Activated effector memory CD4-positive, alpha-beta T cell treated with anti-CD3 and anti-CD28 coated beads, Interleukin-2, amount 50 U/mL, for 16 hours (primary cell): ENCODE results near the gene FPGS.
"Not testable (repeated sequence)": the region's sequence is repeated elsewhere in the genome, so short reads cannot be mapped to it uniquely, and the experiment has no call there.

Experiments
- DNase-seq: peaks from one replicate; pipeline ENCODE4 v3.0.0-alpha.2; 2020

FPGS gene

GRCh38 chr9:127802576-127803443 lies at the start of gene FPGS:
TSS of gene FPGS (plus strand) at chr9:127802882. CDS start at chr9:127802925, 43 bp downstream.
- DNase-seq = peak; percentile 93

- no peak for DNase-seq
These were observed 49.5 kb upstream of the FPGS start for GRCh38 chr9:127753148-127753547.

GRCh38 chr9:127753622-127754021 lies 49.1 kb upstream of the FPGS start:
- DNase-seq = no peak

GRCh38 chr9:127754099-127755060 lies 48.3 kb upstream of the FPGS start:
- DNase-seq = no peak

- DNase-seq = no peak
These were observed 47.3 kb upstream of the FPGS start for GRCh38 chr9:127755061-127756060.

GRCh38 chr9:127756233-127756632 lies 46.4 kb upstream of the FPGS start:
- DNase-seq = no peak

GRCh38 chr9:127756776-127757175 lies 45.9 kb upstream of the FPGS start:
- DNase-seq = not testable (repeated sequence)

GRCh38 chr9:127758843-127759242 lies 43.8 kb upstream of the FPGS start:
- no peak for DNase-seq

- DNase-seq = no peak
These were observed 41.6 kb upstream of the FPGS start for GRCh38 chr9:127761061-127761460.

- DNase-seq = no peak
These were observed 41.2 kb upstream of the FPGS start for GRCh38 chr9:127761491-127761956.

- DNase-seq = no peak
These were observed 40.5 kb upstream of the FPGS start for GRCh38 chr9:127762111-127762676.

- DNase-seq = peak; percentile 74
These were observed 38.7 kb upstream of the FPGS start for GRCh38 chr9:127763918-127764384.

GRCh38 chr9:127765418-127765817 lies 37.3 kb upstream of the FPGS start:
- no peak for DNase-seq

GRCh38 chr9:127767410-127767809 lies 35.3 kb upstream of the FPGS start:
- no peak for DNase-seq

- DNase-seq = no peak
These were observed 34.8 kb upstream of the FPGS start for GRCh38 chr9:127767909-127768331.

- DNase-seq = no peak
These were observed 34.0 kb upstream of the FPGS start for GRCh38 chr9:127768698-127769097.

GRCh38 chr9:127769101-127769500 lies 33.6 kb upstream of the FPGS start:
- no peak for DNase-seq

- peak; percentile 70 for DNase-seq
These were observed 32.6 kb upstream of the FPGS start for GRCh38 chr9:127769929-127770582.

- DNase-seq = no peak
These were observed 32.1 kb upstream of the FPGS start for GRCh38 chr9:127770583-127770904.

GRCh38 chr9:127770905-127771569 lies 31.6 kb upstream of the FPGS start:
- DNase-seq = peak; percentile 98
